Measurements from ENCODE around the gene ZP1. TPM values are rescaled to one million over a fixed set of nuclear protein-coding genes. Genes with fewer than 3 reads are reported as not detected.

ZP1 gene
- total and polyA plus RNA-seq, 2 of the 13 experiments (the other 11 are each of a cell fraction or from before 2014, with no cell fraction given), result 0.16 TPM; not detected in 1

- TF ChIP-seq ZBTB33 (CRISPR knock-in tag; IDR thresholded peaks at IDR 0.05), result peak; percentile 70
- no peak for TF ChIP-seq CC2D1A (CRISPR knock-in tag; IDR thresholded peaks at IDR 0.05)
- TF ChIP-seq PHF20 (CRISPR knock-in tag; IDR thresholded peaks at IDR 0.05), result no peak
- peak; percentile 81; the same call in 1 of the 2 replicates for TF ChIP-seq ZNF556 (CRISPR knock-in tag; IDR thresholded peaks at IDR 0.05; ENCODE audit: borderline replicate concordance)
- TF ChIP-seq ZNF569 (CRISPR knock-in tag; IDR thresholded peaks at IDR 0.05; ENCODE audit: borderline replicate concordance), result no peak
- TF ChIP-seq ZBTB46 (CRISPR knock-in tag; IDR thresholded peaks at IDR 0.05; ENCODE audit: borderline replicate concordance), result no peak
- peak; percentile 58; the same call in 1 of the 2 replicates for TF ChIP-seq ZNF563 (CRISPR knock-in tag; IDR thresholded peaks at IDR 0.05)
- no peak for TF ChIP-seq MED13 (CRISPR knock-in tag; IDR thresholded peaks at IDR 0.05)
- TF ChIP-seq RORA (CRISPR knock-in tag; IDR thresholded peaks at IDR 0.05), result no peak
- peak; percentile 99 for TF ChIP-seq NR2F2 (IDR thresholded peaks at IDR 0.05; ENCODE audit: borderline replicate concordance, low read depth)
- peak; percentile 68; the same call in 1 of the 2 replicates for TF ChIP-seq ATF1 (CRISPR knock-in tag; IDR thresholded peaks at IDR 0.05)
- TF ChIP-seq ZFX (CRISPR knock-in tag; IDR thresholded peaks at IDR 0.05; ENCODE audit: low read depth), result 0 out of 2 replicates have a peak, but pooled peaks have one; percentile 36
- TF ChIP-seq GFI1 (CRISPR knock-in tag; IDR thresholded peaks at IDR 0.05; ENCODE audit: borderline replicate concordance), result peak; percentile 91
- TF ChIP-seq KDM3A (CRISPR knock-in tag; IDR thresholded peaks at IDR 0.05; ENCODE audit: low read depth), result peak; percentile 89; the same call in 1 of the 2 replicates
- peak; percentile 90; the same call in 1 of the 2 replicates for TF ChIP-seq ZNF280D (CRISPR knock-in tag; IDR thresholded peaks at IDR 0.05)
- TF ChIP-seq MTERF4 (CRISPR knock-in tag; IDR thresholded peaks at IDR 0.05), result no peak; the same call in 1 of the 2 replicates
- TF ChIP-seq TGIF2 (CRISPR knock-in tag; IDR thresholded peaks at IDR 0.05), result peak; percentile 98
- TF ChIP-seq CHD2 (IDR thresholded peaks at IDR 0.05; ENCODE audit: low read depth, low read length), result no peak
- peak; percentile 49; the same call in 1 of the 2 replicates for TF ChIP-seq ZNF761 (CRISPR knock-in tag; conservative IDR thresholded peaks at IDR 0.05)
- TF ChIP-seq ZNF234 (CRISPR knock-in tag; conservative IDR thresholded peaks at IDR 0.05), result no peak
- peak; percentile 90 for TF ChIP-seq MAX (IDR thresholded peaks at IDR 0.05)
- peak; percentile 93; the same call in 1 of the 2 replicates for TF ChIP-seq ZNF580 (CRISPR knock-in tag; IDR thresholded peaks at IDR 0.05; ENCODE audit: borderline replicate concordance, low read depth)
Measured at GRCh38 chr11:60880643-60881282, 13.4 kb downstream of the ZP1 start (continued).
